K562 (cell line): ENCODE measurements around the gene LYRM1. TPM values are rescaled to one million over a fixed set of nuclear protein-coding genes. Genes with fewer than 3 reads are reported as not detected.

Source experiments
- CREM ChIP-seq: IDR thresholded peaks from 2 replicates; pipeline ENCODE4 v1.6.1; 2014; ENCODE audit warnings: antibody characterized with exemption, low read depth
- CSDE1 ChIP-seq, 2 experiments: fragments of 450-650 bp; IDR thresholded peaks; 2 replicates each; pipeline ENCODE4 v1.6.1; 2016; ENCODE audit warnings: mild to moderate bottlenecking in 1 of 2
- HDAC8 ChIP-seq: fragments of 450-650 bp; IDR thresholded peaks from 2 replicates; pipeline ENCODE4 v1.6.1; 2016; ENCODE audit warnings: mild to moderate bottlenecking, missing genetic modification characterization, moderate library complexity, missing compliant biosample characterization
- HLTF ChIP-seq: fragments of 450-650 bp; IDR thresholded peaks from 2 replicates; pipeline ENCODE4 v1.6.1; 2016
- KDM4B ChIP-seq, 2 experiments: fragments of 450-650 bp in 1 of 2; sonication (generic) in 1 of 2; IDR thresholded peaks; 2 replicates each; pipeline ENCODE4 v1.6.1; 2016 to 2017; ENCODE audit warnings: borderline replicate concordance in 2 of 2, antibody characterized with exemption in 1 of 2, low read depth in 1 of 2, mild to moderate bottlenecking in 1 of 2
- MCM7 ChIP-seq, 2 experiments: fragments of 450-650 bp; IDR thresholded peaks; 2 replicates each; pipeline ENCODE4 v1.6.1; 2016 to 2018
- MED1 ChIP-seq: sonication (generic); formaldehyde crosslinking; IDR thresholded peaks from 2 replicates; pipeline ENCODE4 v1.8.1; 2023; ENCODE audit warnings: missing genetic modification reagents, borderline replicate concordance
- MIER1 ChIP-seq: fragments of 450-650 bp; IDR thresholded peaks from 2 replicates; pipeline ENCODE4 v1.6.1; 2016; ENCODE audit warnings: antibody characterized with exemption, mild to moderate bottlenecking, low read depth
- POLR2A ChIP-seq: fragments of 450-650 bp; conservative IDR thresholded peaks from 2 replicates; pipeline ENCODE4 v1.6.1; 2016
- SLC30A9 ChIP-seq: fragments of 250-450 bp; sonication (Bioruptor Pico); IDR thresholded peaks from 2 replicates; pipeline ENCODE4 v1.8.0; 2022; ENCODE audit warnings: mild to moderate bottlenecking, moderate library complexity
- SNIP1 ChIP-seq: fragments of 450-650 bp; IDR thresholded peaks from 2 replicates; pipeline ENCODE4 v1.7.1; 2017; ENCODE audit warnings: low read depth, mild to moderate bottlenecking
- SP2 ChIP-seq: IDR thresholded peaks from 2 replicates; pipeline ENCODE4 v1.6.1; 2011; ENCODE audit warnings: mild to moderate bottlenecking, low read depth, low read length, moderate library complexity; ENCODE audit not compliant: poor library complexity, severe bottlenecking; ENCODE audit errors: extremely low read depth
- SRSF1 ChIP-seq: fragments of 200-400 bp; formaldehyde crosslinking; IDR thresholded peaks from 2 replicates; pipeline ENCODE4 v1.6.1; 2017; ENCODE audit warnings: mild to moderate bottlenecking, low read depth, low read length, moderate library complexity
- STAT5A ChIP-seq: IDR thresholded peaks from 2 replicates; pipeline ENCODE4 v1.6.1; 2012; ENCODE audit warnings: low read length, inconsistent platforms, borderline replicate concordance
- XRCC5 ChIP-seq: fragments of 200-400 bp; formaldehyde crosslinking; IDR thresholded peaks from 2 replicates; pipeline ENCODE4 v1.6.1; 2017; ENCODE audit warnings: low read depth, mild to moderate bottlenecking, low read length
- ZFP36 ChIP-seq: fragments of 150-350 bp; IDR thresholded peaks from 2 replicates; pipeline ENCODE4 v1.6.1; 2018; ENCODE audit warnings: low read length, low read depth; ENCODE audit not compliant: partially characterized antibody
- ZNF134 ChIP-seq: fragments of 250-450 bp; sonication (Bioruptor Pico); conservative IDR thresholded peaks from 2 replicates; pipeline ENCODE4 v1.4.0; 2020
- ZNF174 ChIP-seq: fragments of 250-450 bp; sonication (Bioruptor Pico); IDR thresholded peaks from 2 replicates; pipeline ENCODE4 v1.4.0; 2020; ENCODE audit warnings: mild to moderate bottlenecking
- ZNF695 ChIP-seq: fragments of 450-650 bp; formaldehyde crosslinking; IDR thresholded peaks from 2 replicates; pipeline ENCODE4 v1.4.0; 2020; ENCODE audit warnings: mild to moderate bottlenecking, moderate library complexity
- ZNF77 ChIP-seq: fragments of 250-450 bp; sonication (Bioruptor Pico); IDR thresholded peaks from 2 replicates; pipeline ENCODE4 v1.5.0; 2020
- ZSCAN29 ChIP-seq: fragments of 450-650 bp; IDR thresholded peaks from 2 replicates; pipeline ENCODE4 v1.6.1; 2017
- polyA plus RNA-seq, 8 experiments: library from polyadenylated mRNA; depleted of rRNA in 4 of 8; stranded (reverse) in 5 of 8; unstranded in 3 of 8; fragments of >200 nt; fragmentation: Nextera tagmentation in 2 of 8; fragmentation: Illumina TruSeq in 1 of 8; extraction: Ambion mirVana in 2 of 8; extraction: Trizol in 1 of 8; gene quantifications; 2 replicates each; pipeline versions ENCODE4 v1.2.1 to v1.2.3, GENCODE V29; 2011 to 2014; ENCODE audit warnings: inconsistent platforms in 1 of 8, missing spikeins in 1 of 8
- total RNA-seq, 7 experiments: library from RNA; depleted of rRNA in 6 of 7; stranded (reverse); fragments of >200 nt in 6 of 7; fragmentation: Illumina TruSeq in 2 of 7; extraction: Trizol in 2 of 7; gene quantifications; 2 replicates each; pipeline versions ENCODE4 v1.2.1 to v1.2.3, GENCODE V29; 2011 to 2021; ENCODE audit warnings: low replicate concordance in 1 of 7
- TF ChIP-seq, protein P1 (sequence below): fragments of 250-450 bp; sonication (Bioruptor Pico); IDR thresholded peaks from 2 replicates; pipeline ENCODE4 v1.4.0; 2020; ENCODE audit warnings: mild to moderate bottlenecking, moderate library complexity
- TF ChIP-seq, protein P2 (sequence below): fragments of 450-650 bp; IDR thresholded peaks from 2 replicates; pipeline ENCODE4 v1.6.1; 2016; ENCODE audit warnings: missing biosample characterization, missing genetic modification characterization
- TF ChIP-seq, protein P3 (sequence below): sonication (generic); formaldehyde crosslinking; IDR thresholded peaks from 2 replicates; pipeline ENCODE4 v1.5.0; 2020; ENCODE audit warnings: missing genetic modification reagents
- TF ChIP-seq, protein P4 (sequence below): fragments of 250-450 bp; sonication (Bioruptor Pico); IDR thresholded peaks from 2 replicates; pipeline ENCODE4 v1.8.0; 2022; ENCODE audit warnings: inconsistent platforms, mild to moderate bottlenecking, moderate library complexity, borderline replicate concordance

The LYRM1 gene
- total and polyA plus RNA-seq, 9 of the 15 experiments (the other 6 are each of a cell fraction or from before 2014, with no cell fraction given), result 17.5 to 44.1 (median 32.7) TPM

DNA sequence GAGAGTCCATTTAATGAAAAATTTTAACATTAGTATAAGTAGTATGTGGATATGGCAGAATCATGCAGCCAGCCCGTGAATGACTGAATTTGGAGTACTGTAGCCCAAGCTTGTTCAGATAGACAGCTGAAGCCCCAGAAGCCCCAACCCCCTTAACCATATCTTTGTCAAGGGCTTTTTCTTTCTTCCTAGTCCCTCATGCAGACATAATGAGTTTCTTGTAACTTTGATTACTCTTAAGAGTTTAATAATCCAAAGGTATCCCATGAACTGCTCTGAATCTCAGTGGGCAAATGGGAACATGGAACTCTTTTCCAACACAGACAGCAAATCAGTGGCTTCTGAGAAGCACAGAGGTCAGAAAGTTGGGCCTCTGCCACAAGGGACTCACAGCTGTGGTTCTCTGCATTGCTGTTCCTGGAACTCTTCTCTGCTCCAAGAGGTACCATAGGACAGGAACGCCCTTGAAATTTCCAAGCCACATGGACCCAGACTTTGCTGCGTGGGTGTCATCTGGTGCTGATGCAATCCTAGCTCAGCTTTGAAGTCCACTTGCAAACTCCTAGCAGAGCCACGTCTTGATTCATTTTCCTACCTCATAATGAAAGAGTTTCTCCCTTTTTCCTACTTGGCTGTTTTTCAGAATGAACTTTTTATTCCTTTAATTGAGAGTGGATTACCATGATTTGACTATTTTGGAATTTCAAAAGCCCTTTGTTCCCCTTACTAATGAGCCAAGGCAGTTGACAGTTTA is 18.1 kb downstream of the LYRM1 start (continued):
- TF ChIP-seq MED1 (no peak), HLTF (0 out of 2 replicates have a peak, but pooled peaks have one; percentile 31), SNIP1 (no peak), ZFP36 (no peak), SRSF1 (no peak), ZNF134 (no peak), MCM7 (IDR thresholded peaks at IDR 0.05) (no peak), CSDE1 (IDR thresholded peaks at IDR 0.05) (no peak), HDAC8 (no peak), SP2 (no peak), MIER1 (no peak), CREM (peak; percentile 37; the same call in 1 of the 2 replicates), ZNF695 (CRISPR knock-in tag) (no peak), SLC30A9 (CRISPR knock-in tag) (no peak), STAT5A (peak; percentile 56), ZSCAN29 (no peak), ZNF174 (no peak), KDM4B (IDR thresholded peaks at IDR 0.05; ENCODE audit: borderline replicate concordance in 2 of 2, low read depth in 1 of 2) (no peak), ZNF77 (CRISPR knock-in tag) (no peak), XRCC5 (no peak), POLR2A (no peak)
- TF ChIP-seq, protein P1, sequence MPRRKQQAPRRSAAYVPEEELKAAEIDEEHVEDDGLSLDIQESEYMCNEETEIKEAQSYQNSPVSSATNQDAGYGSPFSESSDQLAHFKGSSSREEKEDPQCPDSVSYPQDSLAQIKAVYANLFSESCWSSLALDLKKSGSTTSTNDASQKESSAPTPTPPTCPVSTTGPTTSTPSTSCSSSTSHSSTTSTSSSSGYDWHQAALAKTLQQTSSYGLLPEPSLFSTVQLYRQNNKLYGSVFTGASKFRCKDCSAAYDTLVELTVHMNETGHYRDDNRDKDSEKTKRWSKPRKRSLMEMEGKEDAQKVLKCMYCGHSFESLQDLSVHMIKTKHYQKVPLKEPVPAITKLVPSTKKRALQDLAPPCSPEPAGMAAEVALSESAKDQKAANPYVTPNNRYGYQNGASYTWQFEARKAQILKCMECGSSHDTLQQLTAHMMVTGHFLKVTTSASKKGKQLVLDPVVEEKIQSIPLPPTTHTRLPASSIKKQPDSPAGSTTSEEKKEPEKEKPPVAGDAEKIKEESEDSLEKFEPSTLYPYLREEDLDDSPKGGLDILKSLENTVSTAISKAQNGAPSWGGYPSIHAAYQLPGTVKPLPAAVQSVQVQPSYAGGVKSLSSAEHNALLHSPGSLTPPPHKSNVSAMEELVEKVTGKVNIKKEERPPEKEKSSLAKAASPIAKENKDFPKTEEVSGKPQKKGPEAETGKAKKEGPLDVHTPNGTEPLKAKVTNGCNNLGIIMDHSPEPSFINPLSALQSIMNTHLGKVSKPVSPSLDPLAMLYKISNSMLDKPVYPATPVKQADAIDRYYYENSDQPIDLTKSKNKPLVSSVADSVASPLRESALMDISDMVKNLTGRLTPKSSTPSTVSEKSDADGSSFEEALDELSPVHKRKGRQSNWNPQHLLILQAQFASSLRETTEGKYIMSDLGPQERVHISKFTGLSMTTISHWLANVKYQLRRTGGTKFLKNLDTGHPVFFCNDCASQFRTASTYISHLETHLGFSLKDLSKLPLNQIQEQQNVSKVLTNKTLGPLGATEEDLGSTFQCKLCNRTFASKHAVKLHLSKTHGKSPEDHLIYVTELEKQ, result no peak
- TF ChIP-seq, protein P2, sequence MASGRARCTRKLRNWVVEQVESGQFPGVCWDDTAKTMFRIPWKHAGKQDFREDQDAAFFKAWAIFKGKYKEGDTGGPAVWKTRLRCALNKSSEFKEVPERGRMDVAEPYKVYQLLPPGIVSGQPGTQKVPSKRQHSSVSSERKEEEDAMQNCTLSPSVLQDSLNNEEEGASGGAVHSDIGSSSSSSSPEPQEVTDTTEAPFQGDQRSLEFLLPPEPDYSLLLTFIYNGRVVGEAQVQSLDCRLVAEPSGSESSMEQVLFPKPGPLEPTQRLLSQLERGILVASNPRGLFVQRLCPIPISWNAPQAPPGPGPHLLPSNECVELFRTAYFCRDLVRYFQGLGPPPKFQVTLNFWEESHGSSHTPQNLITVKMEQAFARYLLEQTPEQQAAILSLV, result peak; percentile 80
- TF ChIP-seq, protein P3, sequence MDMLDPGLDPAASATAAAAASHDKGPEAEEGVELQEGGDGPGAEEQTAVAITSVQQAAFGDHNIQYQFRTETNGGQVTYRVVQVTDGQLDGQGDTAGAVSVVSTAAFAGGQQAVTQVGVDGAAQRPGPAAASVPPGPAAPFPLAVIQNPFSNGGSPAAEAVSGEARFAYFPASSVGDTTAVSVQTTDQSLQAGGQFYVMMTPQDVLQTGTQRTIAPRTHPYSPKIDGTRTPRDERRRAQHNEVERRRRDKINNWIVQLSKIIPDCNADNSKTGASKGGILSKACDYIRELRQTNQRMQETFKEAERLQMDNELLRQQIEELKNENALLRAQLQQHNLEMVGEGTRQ, result no peak
- TF ChIP-seq, protein P4, sequence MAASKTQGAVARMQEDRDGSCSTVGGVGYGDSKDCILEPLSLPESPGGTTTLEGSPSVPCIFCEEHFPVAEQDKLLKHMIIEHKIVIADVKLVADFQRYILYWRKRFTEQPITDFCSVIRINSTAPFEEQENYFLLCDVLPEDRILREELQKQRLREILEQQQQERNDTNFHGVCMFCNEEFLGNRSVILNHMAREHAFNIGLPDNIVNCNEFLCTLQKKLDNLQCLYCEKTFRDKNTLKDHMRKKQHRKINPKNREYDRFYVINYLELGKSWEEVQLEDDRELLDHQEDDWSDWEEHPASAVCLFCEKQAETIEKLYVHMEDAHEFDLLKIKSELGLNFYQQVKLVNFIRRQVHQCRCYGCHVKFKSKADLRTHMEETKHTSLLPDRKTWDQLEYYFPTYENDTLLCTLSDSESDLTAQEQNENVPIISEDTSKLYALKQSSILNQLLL (CRISPR knock-in tag), result no peak
